K562 (cell line): Measurements from ENCODE around the gene ARHGAP15. TPM values are rescaled to one million over a fixed set of nuclear protein-coding genes. Genes with fewer than 3 reads are reported as not detected.

Experiments used
- ATAC-seq: fragments of 200-7000 bp; cut with Tn5 transposase; 3 replicates; pipeline ENCODE4 v1.9.1; 2020; ENCODE audit warnings: moderate library complexity
- BruUV-seq: library from RNA; stranded (reverse); fragments of 400-500 nt; replicated peaks from 2 replicates; lab custom pipeline; 2021; lab: Mats Ljungman, UMichigan
- CTCF ChIA-PET: fragments of 300-600 bp; formaldehyde crosslinking; extraction: SDS; loops from one replicate; lab custom pipeline; 2021; ENCODE audit warnings: low intra/inter-chr PET ratio; lab: Yijun Ruan, JAX
- POLR2A ChIA-PET: fragments of 300-600, 350-650 bp; sonication (Branson Sonifier 250); formaldehyde crosslinking; extraction: SDS; loops from one replicate; lab custom pipeline; 2021; ENCODE audit warnings: antibody characterized with exemption, inconsistent platforms; lab: Yijun Ruan, JAX
- DNase-seq, 4 experiments: peaks; one replicate each; pipeline versions ENCODE4 v3.0.0 to v3.0.0-alpha.2; 2011 to 2018; ENCODE audit warnings: low spot score in 3 of 4, mixed read lengths in 3 of 4; ENCODE audit errors: extremely low read depth in 1 of 4
- FAIRE-seq: peaks from 2 replicates; lab custom pipeline; 2011; peaks lifted over from hg19 to GRCh38; lab: Jason Lieb, UNC
- H2AFZ ChIP-seq: 2 replicates; pipeline ENCODE4 v1.6.0; 2011; ENCODE audit warnings: low read depth, low read length, control low read depth, inconsistent platforms
- H3K27ac ChIP-seq: fragments of 200-600 bp; 3 replicates; pipeline ENCODE4 v1.8.0; 2011; ENCODE audit warnings: low read depth, mild to moderate bottlenecking, control low read depth, inconsistent platforms, low read length, moderate library complexity, mixed read lengths; ENCODE audit errors: extremely low read depth
- H3K27me3 ChIP-seq, 2 experiments: fragments of 300-600 bp in 1 of 2; 2 replicates in 1 of 2; 3 replicates in 1 of 2; pipeline versions ENCODE4 v1.6.0 to v1.8.0; 2011; ENCODE audit warnings: inconsistent platforms in 2 of 2, low read length in 2 of 2, mild to moderate bottlenecking in 1 of 2, mixed read lengths in 1 of 2, moderate library complexity in 1 of 2; ENCODE audit not compliant: control insufficient read depth in 2 of 2, insufficient read depth in 2 of 2
- H3K36me3 ChIP-seq: fragments of 300-600 bp; 3 replicates; pipeline ENCODE4 v1.8.0; 2011; ENCODE audit warnings: mild to moderate bottlenecking, low read length, inconsistent platforms; ENCODE audit not compliant: control insufficient read depth, insufficient read depth
- H3K4me1 ChIP-seq, 2 experiments: fragments of 200-600 bp in 1 of 2; replicated peaks in 1 of 2; 2 replicates in 1 of 2; 3 replicates in 1 of 2; pipeline versions ENCODE4 v1.5.1 to v1.8.0; 2011; ENCODE audit warnings: inconsistent platforms in 2 of 2, low read length in 2 of 2, mild to moderate bottlenecking in 1 of 2, mixed read lengths in 1 of 2, moderate library complexity in 1 of 2; ENCODE audit not compliant: control insufficient read depth in 2 of 2, insufficient read depth in 2 of 2
- H3K4me2 ChIP-seq: 2 replicates; pipeline ENCODE4 v1.6.1; 2011; ENCODE audit warnings: low read length, control low read depth, inconsistent platforms, mixed read lengths; ENCODE audit not compliant: insufficient read depth
- H3K4me3 ChIP-seq: fragments of 200-600 bp; sonication (generic), shearing (Covaris generic); 2 replicates; pipeline ENCODE4 v1.5.1; 2016; ENCODE audit warnings: control low read depth, inconsistent platforms
- H3K79me2 ChIP-seq: fragments of 200-600 bp; 3 replicates; pipeline ENCODE4 v1.8.0; 2011; ENCODE audit warnings: low read length, inconsistent platforms; ENCODE audit not compliant: control insufficient read depth, insufficient read depth
- H3K9ac ChIP-seq, 2 experiments: 2 replicates each; pipeline versions ENCODE4 v1.6.0 to v1.6.1; 2011; ENCODE audit warnings: low read depth in 2 of 2, low read length in 2 of 2, control low read depth in 1 of 2, inconsistent platforms in 1 of 2, mild to moderate bottlenecking in 1 of 2, mixed read lengths in 1 of 2; ENCODE audit not compliant: insufficient read depth in 1 of 2
- H3K9me1 ChIP-seq: one replicate; pipeline ENCODE4 v1.6.0; 2011; ENCODE audit warnings: inconsistent platforms, mild to moderate bottlenecking, low read length, moderate library complexity; ENCODE audit not compliant: control insufficient read depth, insufficient read depth
- H3K9me3 ChIP-seq: replicated peaks from 2 replicates; pipeline ENCODE4 v1.5.1; 2011; ENCODE audit warnings: low read depth, low read length, inconsistent platforms; ENCODE audit not compliant: control insufficient read depth, insufficient read depth
- H4K20me1 ChIP-seq: replicated peaks from 2 replicates; pipeline ENCODE4 v1.6.1; 2011; ENCODE audit warnings: low read length, inconsistent platforms, mixed read lengths; ENCODE audit not compliant: control insufficient read depth, insufficient read depth
- CCNT2 ChIP-seq: IDR thresholded peaks from 2 replicates; pipeline ENCODE4 v1.6.1; 2011; ENCODE audit warnings: borderline replicate concordance, low read depth, mild to moderate bottlenecking, moderate library complexity, mixed read lengths, low read length; ENCODE audit not compliant: insufficient read length; ENCODE audit errors: extremely low read depth
- CXXC5 ChIP-seq: fragments of 250-450 bp; sonication (Bioruptor Pico); IDR thresholded peaks from 2 replicates; pipeline ENCODE4 v1.8.0; 2022; ENCODE audit warnings: inconsistent platforms, mild to moderate bottlenecking, moderate library complexity
- DIDO1 ChIP-seq: fragments of 450-650 bp; IDR thresholded peaks from 2 replicates; pipeline ENCODE4 v1.6.1; 2016; ENCODE audit warnings: low read depth, missing biosample characterization, missing genetic modification characterization
- HDAC6 ChIP-seq: IDR thresholded peaks from 2 replicates; pipeline ENCODE4 v1.6.1; 2012; ENCODE audit warnings: low read depth, mild to moderate bottlenecking, control low read depth, inconsistent platforms, low read length, moderate library complexity
- KAT2B ChIP-seq: IDR thresholded peaks from one replicate; pipeline ENCODE4 v1.6.1; 2012; ENCODE audit warnings: low read depth, mild to moderate bottlenecking, control low read depth, inconsistent platforms, low read length, moderate library complexity
- MCM5 ChIP-seq: fragments of 450-650 bp; IDR thresholded peaks from 2 replicates; pipeline ENCODE4 v1.6.1; 2016; ENCODE audit warnings: low read depth
- RB1 ChIP-seq: fragments of 450-650 bp; IDR thresholded peaks from 2 replicates; pipeline ENCODE4 v1.6.1; 2017; ENCODE audit warnings: low read depth, mild to moderate bottlenecking
- WGBS: fragments of 100-300 bp; shearing (Covaris generic); methylation state at CpG from one replicate; pipeline ENCODE4 v1.1.6; 2016; ENCODE audit warnings: low coverage, mixed read lengths; ENCODE audit not compliant: insufficient coverage; ENCODE audit errors: missing lambda C conversion rate; 5-methylcytosine and 5-hydroxymethylcytosine counted together
- in situ Hi-C: fragments of 300-500 bp; cut with MboI; formaldehyde crosslinking; loops from 4 replicates; pipeline ENCODE4 v1.15.0; 2018; ENCODE audit warnings: inconsistent platforms, mixed read lengths
- intact Hi-C: fragments of 100-400 bp; cut with micrococcal nuclease; formaldehyde crosslinking; loops from 2 replicates; pipeline ENCODE4 v1.14.2; 2022
- polyA plus RNA-seq, 8 experiments: library from polyadenylated mRNA; depleted of rRNA in 4 of 8; stranded (reverse) in 5 of 8; unstranded in 3 of 8; fragments of >200 nt; fragmentation: Nextera tagmentation in 2 of 8; fragmentation: Illumina TruSeq in 1 of 8; extraction: Ambion mirVana in 2 of 8; extraction: Trizol in 1 of 8; gene quantifications; 2 replicates each; pipeline versions ENCODE4 v1.2.1 to v1.2.3, GENCODE V29; 2011 to 2014; ENCODE audit warnings: inconsistent platforms in 1 of 8, missing spikeins in 1 of 8
- total RNA-seq, 7 experiments: library from RNA; depleted of rRNA in 6 of 7; stranded (reverse); fragments of >200 nt in 6 of 7; fragmentation: Illumina TruSeq in 2 of 7; extraction: Trizol in 2 of 7; gene quantifications; 2 replicates each; pipeline versions ENCODE4 v1.2.1 to v1.2.3, GENCODE V29; 2011 to 2021; ENCODE audit warnings: low replicate concordance in 1 of 7
- TF ChIP-seq, protein P1 (sequence below): IDR thresholded peaks from 3 replicates; pipeline ENCODE4 v1.6.1; 2011; ENCODE audit warnings: borderline replicate concordance, mild to moderate bottlenecking; ENCODE audit not compliant: insufficient read length, insufficient read depth
- TF ChIP-seq, protein P2 (sequence below): sonication (generic); formaldehyde crosslinking; IDR thresholded peaks from 2 replicates; pipeline ENCODE4 v1.8.0; 2022; ENCODE audit warnings: missing genetic modification reagents, mild to moderate bottlenecking, moderate library complexity, borderline replicate concordance

ARHGAP15 gene
- total and polyA plus RNA-seq, 9 of the 15 experiments (the other 6 are each of a cell fraction or from before 2014, with no cell fraction given): 1.5 to 17.9 (median 7.9) TPM

DNA sequence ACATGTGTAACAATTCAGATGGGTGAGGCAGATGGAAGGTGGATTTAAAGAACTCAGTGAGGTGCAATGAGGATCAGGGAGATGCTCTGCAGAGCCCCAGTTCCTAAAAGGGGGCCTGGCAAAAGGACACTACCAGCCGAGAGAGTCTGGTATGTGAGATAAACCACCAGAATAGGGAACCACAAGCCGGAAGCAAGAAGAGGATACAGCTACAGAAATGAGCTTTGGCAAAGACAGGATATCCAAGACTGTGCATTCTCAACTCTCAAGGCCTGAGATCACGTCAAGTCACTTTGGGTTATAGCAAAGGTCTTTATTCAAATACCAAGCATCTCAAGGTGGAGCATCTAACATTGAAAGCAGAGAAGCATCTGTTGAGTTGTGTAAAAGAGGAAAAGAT, 293.5 kb downstream of the ARHGAP15 start:
- Histone ChIP-seq H3K4me2 (no peak overlapping the region), H3K9ac (no peak overlapping the region), H3K27me3 (no peaks in the 10 kb centered on the region), H4K20me1 (no peaks in the 10 kb centered on the region), H2AFZ (no peak overlapping the region), H3K27ac (no peak overlapping the region), H3K9me3 (no peaks in the 10 kb centered on the region), H3K4me3 (no peak overlapping the region)
- intact Hi-C loops: no loop called here
- BruUV-seq: no TSS peak
- peak in 1 of 4 experiments; percentile 8 for DNase-seq
- ATAC-seq: no peak
- 9% methylated on average over 3 of the region's 3 CpGs for WGBS
- POLR2A ChIA-PET: no interaction called here
- FAIRE-seq: no peak
- TF ChIP-seq, protein P1, sequence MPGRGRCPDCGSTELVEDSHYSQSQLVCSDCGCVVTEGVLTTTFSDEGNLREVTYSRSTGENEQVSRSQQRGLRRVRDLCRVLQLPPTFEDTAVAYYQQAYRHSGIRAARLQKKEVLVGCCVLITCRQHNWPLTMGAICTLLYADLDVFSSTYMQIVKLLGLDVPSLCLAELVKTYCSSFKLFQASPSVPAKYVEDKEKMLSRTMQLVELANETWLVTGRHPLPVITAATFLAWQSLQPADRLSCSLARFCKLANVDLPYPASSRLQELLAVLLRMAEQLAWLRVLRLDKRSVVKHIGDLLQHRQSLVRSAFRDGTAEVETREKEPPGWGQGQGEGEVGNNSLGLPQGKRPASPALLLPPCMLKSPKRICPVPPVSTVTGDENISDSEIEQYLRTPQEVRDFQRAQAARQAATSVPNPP: no peak
- TF ChIP-seq HDAC6 (no peak), CXXC5 (CRISPR knock-in tag) (no peak), KAT2B (no peak), MCM5 (no peak), RB1 (no peak), CCNT2 (no peak), DIDO1 (no peak)
- TF ChIP-seq, protein P2, sequence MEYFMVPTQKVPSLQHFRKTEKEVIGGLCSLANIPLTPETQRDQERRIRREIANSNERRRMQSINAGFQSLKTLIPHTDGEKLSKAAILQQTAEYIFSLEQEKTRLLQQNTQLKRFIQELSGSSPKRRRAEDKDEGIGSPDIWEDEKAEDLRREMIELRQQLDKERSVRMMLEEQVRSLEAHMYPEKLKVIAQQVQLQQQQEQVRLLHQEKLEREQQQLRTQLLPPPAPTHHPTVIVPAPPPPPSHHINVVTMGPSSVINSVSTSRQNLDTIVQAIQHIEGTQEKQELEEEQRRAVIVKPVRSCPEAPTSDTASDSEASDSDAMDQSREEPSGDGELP: no peak
- TF ChIP-seq, all 486 proteins: peak for 0
- in situ Hi-C loops: no loop called here
- Histone ChIP-seq H3K79me2 (no peaks in the 10 kb centered on the region), H3K9me1 (no peaks in the 10 kb centered on the region), H3K4me1 (no peaks in the 10 kb centered on the region), H3K36me3 (no peaks in the 10 kb centered on the region)
- CTCF ChIA-PET: no interaction called here
